Activated effector memory CD4-positive, alpha-beta T cell treated with anti-CD3 and anti-CD28 coated beads, Interleukin-2, amount 50 U/mL, for 16 hours (primary cell): ENCODE data around the gene COL20A1.
"Not testable (repeated sequence)": the region's sequence is repeated elsewhere in the genome, so short reads cannot be mapped to it uniquely, and the experiment has no call there.

ENCODE experiments used
- DNase-seq: peaks from one replicate; pipeline ENCODE4 v3.0.0-alpha.2; 2020

The COL20A1 gene

GRCh38 chr20:63293456-63293855 is 470 bp downstream of the COL20A1 start:
- no peak for DNase-seq

- DNase-seq, result no peak
Measured at GRCh38 chr20:63293871-63294535, 1.0 kb downstream of the COL20A1 start.

- DNase-seq, result no peak
Measured at GRCh38 chr20:63294536-63294900, 1.5 kb downstream of the COL20A1 start.

DNA sequence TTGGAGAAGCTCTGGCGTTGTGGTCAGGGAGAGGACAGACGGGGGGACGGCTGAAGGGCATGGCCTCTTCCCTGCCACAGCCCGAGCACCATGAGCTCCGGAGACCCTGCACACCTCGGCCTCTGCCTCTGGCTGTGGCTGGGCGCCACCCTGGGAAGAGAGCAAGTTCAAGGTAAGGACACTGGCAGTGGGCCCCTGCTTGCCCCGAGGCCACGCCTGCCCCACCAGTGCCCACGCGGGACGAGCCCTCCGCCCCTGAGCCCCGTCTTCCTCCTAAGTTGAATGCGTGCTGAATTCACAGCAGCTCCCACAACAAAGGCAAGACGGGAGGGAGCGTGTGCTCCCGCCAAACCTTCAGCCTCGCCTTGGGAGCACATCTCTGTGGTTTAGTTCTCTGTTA is 2.0 kb downstream of the COL20A1 start:
- no peak for DNase-seq

DNA sequence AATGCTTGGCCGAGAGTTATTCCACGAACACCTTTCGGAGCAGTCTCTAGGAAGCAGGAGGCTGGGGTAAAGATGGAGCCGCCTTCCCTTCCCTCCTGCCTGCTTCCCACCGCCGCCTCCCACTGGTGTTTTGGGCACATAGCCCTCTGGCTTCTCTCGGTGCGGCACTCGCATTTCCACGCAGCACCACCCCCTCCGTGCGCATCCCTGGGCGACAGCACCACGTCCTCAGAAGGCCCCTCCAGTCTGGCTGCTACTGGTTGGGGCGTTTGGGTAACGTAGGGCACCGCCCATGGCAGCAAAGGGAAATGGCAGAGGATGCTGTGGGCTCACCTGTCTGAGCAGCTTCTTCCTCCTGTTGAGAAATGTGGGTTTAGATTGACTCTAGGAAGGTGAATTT is 2.4 kb downstream of the COL20A1 start:
- no peak for DNase-seq

- DNase-seq, result no peak
Measured at GRCh38 chr20:63295846-63296245, 2.9 kb downstream of the COL20A1 start.

DNA sequence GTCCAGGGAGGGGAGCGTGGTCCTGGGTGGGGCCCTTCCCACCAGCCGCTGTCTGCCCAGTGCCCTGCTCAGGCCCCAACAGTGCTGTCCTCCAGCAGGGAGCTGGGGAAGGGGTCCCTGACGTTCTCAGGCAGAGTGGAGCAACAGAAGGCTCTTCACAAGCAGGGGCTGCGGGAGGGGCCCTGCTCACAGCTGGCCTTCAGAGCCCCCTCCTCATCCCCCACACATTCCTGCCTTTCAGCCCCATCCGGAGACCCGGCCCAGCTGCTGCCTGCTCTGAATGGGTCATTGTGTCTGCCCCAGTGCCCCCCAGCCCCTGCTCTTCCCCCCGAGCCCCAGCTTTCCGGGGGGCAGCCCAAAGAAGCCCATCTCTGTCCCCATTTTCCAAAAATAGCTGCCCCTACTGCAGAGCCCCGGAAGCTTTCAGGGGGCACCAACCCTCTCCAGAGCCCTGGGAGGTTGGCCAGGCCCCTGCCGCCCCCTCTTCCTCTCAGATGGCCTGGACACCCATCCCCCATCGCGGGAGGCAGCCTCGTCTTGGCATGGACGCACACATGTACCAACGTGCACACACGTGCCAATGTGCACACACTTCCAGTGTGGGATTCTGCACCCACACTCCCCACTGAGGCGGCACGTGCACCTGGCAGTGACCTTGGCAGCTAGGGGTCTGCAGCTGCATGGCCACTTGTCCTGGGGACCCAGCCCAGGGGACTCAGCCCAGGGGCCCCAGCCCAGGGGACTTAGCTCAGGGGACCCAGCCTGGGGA is 3.7 kb downstream of the COL20A1 start:
- no peak for DNase-seq

- DNase-seq, result no peak
Measured at GRCh38 chr20:63297371-63297781, 4.4 kb downstream of the COL20A1 start.

DNA sequence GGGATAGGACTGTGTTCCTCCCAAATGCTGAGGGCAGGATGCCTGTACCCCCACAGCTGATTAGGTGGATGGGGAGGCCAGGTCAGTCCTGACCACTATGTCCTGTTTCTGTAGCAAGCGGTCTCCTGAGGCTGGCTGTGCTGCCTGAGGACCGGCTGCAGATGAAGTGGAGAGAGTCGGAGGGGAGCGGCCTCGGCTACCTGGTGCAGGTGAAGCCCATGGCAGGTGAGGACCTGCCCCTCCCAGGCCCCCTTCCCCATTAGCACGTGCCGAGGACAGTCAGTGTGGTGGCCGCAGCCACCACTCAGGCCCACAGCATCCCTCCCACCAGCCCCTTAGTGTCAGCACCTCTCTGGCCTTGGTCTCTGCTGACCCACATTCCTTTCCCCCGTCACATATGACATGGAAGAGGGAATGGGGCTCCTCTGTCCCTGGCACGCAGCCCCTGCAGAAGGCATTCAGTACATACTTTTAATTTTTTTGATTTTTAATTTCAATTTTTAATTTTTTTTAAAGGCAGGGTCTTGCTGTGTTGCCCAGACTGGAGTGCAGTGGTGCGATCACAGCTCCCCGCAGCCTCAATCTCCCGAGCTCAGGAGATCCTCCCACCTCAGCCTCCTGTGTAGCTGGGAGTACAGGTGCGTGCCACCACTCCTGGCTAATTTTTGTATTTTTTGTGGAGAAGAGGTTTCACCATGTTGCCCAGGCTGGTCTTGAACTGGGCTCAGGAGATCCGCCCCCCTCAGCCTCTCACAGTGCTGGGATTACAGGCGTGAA is 5.0 kb downstream of the COL20A1 start:
- no peak for DNase-seq

- no peak for DNase-seq
Measured at GRCh38 chr20:63298731-63299312, 5.8 kb downstream of the COL20A1 start.

- DNase-seq, result no peak
Measured at GRCh38 chr20:63301671-63302070, 8.7 kb downstream of the COL20A1 start.

DNA sequence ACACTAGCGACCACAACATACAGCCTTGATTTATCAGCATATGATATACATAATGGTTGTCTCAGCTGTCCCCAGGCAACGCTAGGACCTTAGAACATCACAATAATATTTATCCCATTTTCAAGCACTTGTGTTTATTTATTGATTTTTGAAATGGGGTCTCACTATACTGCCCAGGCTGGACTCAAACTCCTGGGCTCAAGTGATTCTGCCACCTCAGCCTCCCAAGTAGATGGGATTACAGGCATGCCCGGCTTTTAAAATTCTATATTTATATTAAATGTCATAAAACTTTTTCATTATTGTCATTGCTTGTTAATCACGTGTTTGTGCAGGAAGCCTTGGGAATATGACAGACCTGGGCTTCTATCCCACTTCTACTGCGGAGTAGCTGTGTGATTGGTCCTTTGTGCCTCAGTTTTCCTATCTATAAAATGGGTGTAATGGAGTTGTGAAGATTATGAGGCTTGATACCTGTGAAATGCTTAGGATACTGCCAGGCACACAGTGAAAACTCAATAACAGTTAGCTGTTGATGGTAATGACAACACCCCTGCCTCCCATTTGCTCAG is 10.2 kb downstream of the COL20A1 start:
- DNase-seq, result no peak

- DNase-seq, result no peak
Measured at GRCh38 chr20:63305393-63305792, 12.4 kb downstream of the COL20A1 start.

- not testable (repeated sequence) for DNase-seq
Measured at GRCh38 chr20:63305933-63306672, 13.1 kb downstream of the COL20A1 start.

DNA sequence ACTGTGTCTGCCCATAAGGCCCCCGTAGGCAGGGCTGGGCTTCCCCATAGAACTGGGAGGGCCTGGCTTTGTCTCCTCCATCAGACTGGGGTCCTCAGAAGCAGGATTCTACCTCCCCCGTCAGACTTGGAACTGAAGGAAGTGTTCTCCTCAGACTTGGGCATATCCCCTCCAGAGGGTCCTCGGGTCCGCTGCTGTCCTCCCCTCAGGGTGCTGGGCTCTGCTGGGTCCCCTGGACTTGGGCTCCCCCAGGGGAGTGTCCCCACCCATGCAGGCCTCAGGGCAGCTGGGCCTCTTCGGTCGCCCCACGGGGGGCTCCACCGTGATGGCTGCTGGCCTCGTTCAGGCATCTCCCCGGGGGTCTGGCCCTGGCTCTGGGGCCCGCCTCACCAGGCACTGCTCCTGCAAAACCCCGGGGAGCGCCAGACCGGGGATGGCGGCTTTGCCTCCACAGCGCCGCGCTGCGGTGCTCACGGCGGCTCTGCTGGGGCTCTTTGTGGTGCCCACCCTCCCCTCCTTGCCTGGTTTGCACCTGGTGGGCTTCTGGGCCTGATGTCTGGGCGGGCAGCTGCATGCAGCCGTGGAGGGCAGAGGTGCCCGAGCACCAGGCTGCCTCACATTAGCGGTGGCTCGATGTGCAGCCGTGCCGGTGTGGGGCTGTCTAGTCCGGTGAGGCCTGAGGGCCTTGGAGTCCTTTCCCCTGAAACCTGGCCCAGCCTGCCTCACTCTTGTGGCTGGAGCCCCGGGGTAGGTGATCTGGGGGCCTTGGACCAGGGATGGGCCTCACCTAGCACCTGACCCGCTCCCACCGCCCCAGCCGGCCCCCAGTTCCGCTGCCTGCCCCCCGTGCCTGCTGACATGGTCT is 13.9 kb downstream of the COL20A1 start:
- DNase-seq, result no peak

GRCh38 chr20:63307538-63308217 is 14.7 kb downstream of the COL20A1 start:
- no peak for DNase-seq

DNA sequence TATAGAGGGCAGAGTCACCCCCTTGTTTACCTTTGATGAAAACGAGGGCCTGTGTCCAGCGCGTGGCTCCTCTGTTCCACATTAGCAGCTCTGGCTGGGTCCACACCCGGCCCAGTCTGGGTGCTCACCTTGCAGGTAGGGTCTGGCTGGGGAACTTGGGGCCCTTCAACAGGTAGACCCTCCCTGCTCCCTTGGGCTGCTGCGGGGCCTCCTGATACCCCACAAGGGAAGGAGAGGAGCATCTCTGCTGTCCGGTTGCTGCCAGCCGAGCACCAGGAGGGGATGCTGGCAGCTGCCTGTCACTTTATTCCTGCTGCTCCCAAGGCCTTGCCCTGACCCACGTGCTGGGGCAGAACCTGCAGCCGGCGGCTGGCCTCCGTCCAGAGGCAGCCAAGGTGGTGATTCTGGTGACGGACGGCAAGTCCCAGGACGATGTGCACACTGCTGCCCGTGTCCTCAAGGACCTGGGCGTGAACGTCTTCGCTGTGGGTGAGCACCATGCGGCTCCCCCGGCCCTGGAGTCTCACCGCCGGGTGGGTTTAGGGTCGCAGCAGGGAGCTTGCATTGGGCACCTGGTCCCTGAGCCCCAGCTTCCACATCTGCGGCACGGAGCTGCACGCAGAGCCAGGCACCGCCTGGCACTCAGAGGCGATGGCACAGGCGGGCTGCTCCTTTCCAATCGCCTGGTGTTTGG is 15.4 kb downstream of the COL20A1 start:
- no peak for DNase-seq

DNA sequence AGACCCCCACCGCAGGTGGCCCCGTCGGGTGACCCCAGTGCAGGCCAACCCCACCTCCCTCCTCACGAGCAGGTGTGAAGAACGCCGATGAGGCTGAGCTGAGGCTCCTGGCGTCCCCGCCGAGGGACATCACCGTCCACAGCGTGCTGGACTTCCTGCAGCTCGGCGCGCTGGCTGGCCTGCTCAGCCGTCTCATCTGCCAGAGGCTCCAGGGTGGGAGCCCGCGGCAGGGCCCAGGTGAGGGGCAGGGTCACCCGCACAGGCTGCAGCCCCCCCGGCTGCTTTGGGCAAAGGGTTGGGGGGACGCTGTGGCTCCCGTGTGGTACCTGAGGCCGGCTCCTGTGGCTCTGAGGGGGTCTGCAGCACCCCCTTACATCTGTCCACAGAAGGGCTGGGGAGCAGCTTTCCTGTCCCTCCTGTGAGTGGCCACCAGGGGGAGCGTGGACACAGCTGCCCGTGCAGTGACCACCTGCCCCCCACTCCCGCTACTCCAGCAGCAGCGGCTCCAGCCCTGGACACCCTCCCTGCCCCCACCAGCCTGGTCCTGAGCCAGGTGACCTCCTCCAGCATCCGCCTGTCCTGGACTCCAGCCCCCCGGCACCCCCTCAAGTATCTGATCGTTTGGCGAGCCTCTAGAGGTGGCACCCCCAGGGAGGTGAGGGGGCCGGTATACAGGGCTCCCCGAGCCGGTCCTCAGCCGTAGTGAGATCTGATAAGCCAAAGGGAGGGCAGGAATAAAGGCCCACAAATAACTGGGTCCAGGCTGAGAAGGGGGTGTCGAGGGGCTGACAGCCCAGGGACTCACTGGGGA is 16.5 kb downstream of the COL20A1 start:
- DNase-seq, result peak; percentile 72
